GM23248 (cell line): ENCODE data around the gene AFP. TPM values are rescaled to one million over a fixed set of nuclear protein-coding genes. Genes with fewer than 3 reads are reported as not detected.

Source experiments
- DNase-seq: peaks from one replicate; pipeline ENCODE4 v3.0.0-alpha.2; 2015
- H2AFZ ChIP-seq: fragments of 200-600 bp; sonication (generic); 2 replicates; pipeline ENCODE4 v1.6.1; 2016; ENCODE audit warnings: antibody characterized with exemption
- H3F3A ChIP-seq: fragments of 200-600 bp; sonication (generic); 2 replicates; pipeline ENCODE4 v1.6.1; 2016; ENCODE audit warnings: mild to moderate bottlenecking, antibody characterized with exemption, mixed run types; ENCODE audit not compliant: insufficient read depth
- H3K27ac ChIP-seq: fragments of 200-600 bp; sonication (generic); 2 replicates; pipeline ENCODE4 v1.5.1; 2016; ENCODE audit warnings: mild to moderate bottlenecking
- H3K27me3 ChIP-seq: fragments of 200-600 bp; sonication (generic); replicated peaks from 2 replicates; pipeline ENCODE4 v1.6.1; 2016; ENCODE audit warnings: mild to moderate bottlenecking; ENCODE audit not compliant: insufficient read depth
- H3K36me3 ChIP-seq: fragments of 200-600 bp; sonication (generic); 2 replicates; pipeline ENCODE4 v1.6.1; 2016; ENCODE audit warnings: low read depth, mild to moderate bottlenecking
- H3K4me1 ChIP-seq: fragments of 200-600 bp; sonication (generic); 2 replicates; pipeline ENCODE4 v1.6.1; 2016; ENCODE audit warnings: mild to moderate bottlenecking; ENCODE audit not compliant: insufficient read depth
- H3K4me2 ChIP-seq: fragments of 200-600 bp; sonication (generic); one replicate; pipeline ENCODE4 v1.6.1; 2016; ENCODE audit warnings: mild to moderate bottlenecking; ENCODE audit not compliant: unreplicated experiment
- H3K4me3 ChIP-seq: fragments of 200-600 bp; sonication (generic); 2 replicates; pipeline ENCODE4 v1.5.1; 2016; ENCODE audit warnings: mild to moderate bottlenecking
- H3K79me2 ChIP-seq: fragments of 200-600 bp; sonication (generic); 2 replicates; pipeline ENCODE4 v1.6.1; 2016; ENCODE audit warnings: mild to moderate bottlenecking; ENCODE audit not compliant: insufficient read depth
- H3K9ac ChIP-seq: fragments of 200-600 bp; sonication (generic); 2 replicates; pipeline ENCODE4 v1.6.1; 2016; ENCODE audit warnings: mild to moderate bottlenecking
- H3K9me2 ChIP-seq: fragments of 200-600 bp; sonication (generic); 2 replicates; pipeline ENCODE4 v1.6.1; 2016; ENCODE audit warnings: mixed run types, mild to moderate bottlenecking, moderate library complexity; ENCODE audit not compliant: insufficient read depth
- H3K9me3 ChIP-seq: fragments of 200-600 bp; sonication (generic); one replicate; pipeline ENCODE4 v1.6.1; 2017; ENCODE audit warnings: low read depth
- H4K20me1 ChIP-seq: fragments of 200-600 bp; sonication (generic); 2 replicates; pipeline ENCODE4 v1.6.0; 2016; ENCODE audit not compliant: insufficient read depth
- EZH2 ChIP-seq: fragments of 200-600 bp; sonication (generic); IDR thresholded peaks from 2 replicates; pipeline ENCODE4 v1.6.1; 2018; ENCODE audit warnings: antibody characterized with exemption, mild to moderate bottlenecking; ENCODE audit not compliant: insufficient read depth, poor library complexity, severe bottlenecking
- EZH2phosphoT487 ChIP-seq: fragments of 200-600 bp; sonication (generic); IDR thresholded peaks from 2 replicates; pipeline ENCODE4 v1.6.1; 2018; ENCODE audit warnings: antibody characterized with exemption, moderate library complexity, mild to moderate bottlenecking, low read depth; ENCODE audit not compliant: insufficient read depth
- WGBS, 2 experiments: methylation state at CpG; one replicate each; pipeline ENCODE4 v1.1.6; 2015 to 2017; ENCODE audit warnings: low lambda C conversion rate in 2 of 2, low coverage in 1 of 2; ENCODE audit errors: missing lambda C conversion rate in 2 of 2; 5-methylcytosine and 5-hydroxymethylcytosine counted together
- in situ Hi-C: fragments of 300-500 bp; cut with MboI; formaldehyde crosslinking; loops from 2 replicates; pipeline ENCODE4 v1.15.0; 2020
- polyA plus RNA-seq: library from polyadenylated mRNA; unstranded; fragments of >200 nt; fragmentation: Nextera tagmentation; extraction: Ambion mirVana; gene quantifications from 2 replicates; pipeline ENCODE4 v1.2.1, GENCODE V29; 2016
- total RNA-seq: library from RNA; depleted of rRNA; stranded (reverse); fragments of >200 nt; shearing (Covaris generic); gene quantifications from 2 replicates; pipeline ENCODE4 v1.2.3, GENCODE V29; 2014

The AFP gene
- total and polyA plus RNA-seq, 2 experiments from 2014 or later, result 0.98 TPM; not detected in 1

DNA sequence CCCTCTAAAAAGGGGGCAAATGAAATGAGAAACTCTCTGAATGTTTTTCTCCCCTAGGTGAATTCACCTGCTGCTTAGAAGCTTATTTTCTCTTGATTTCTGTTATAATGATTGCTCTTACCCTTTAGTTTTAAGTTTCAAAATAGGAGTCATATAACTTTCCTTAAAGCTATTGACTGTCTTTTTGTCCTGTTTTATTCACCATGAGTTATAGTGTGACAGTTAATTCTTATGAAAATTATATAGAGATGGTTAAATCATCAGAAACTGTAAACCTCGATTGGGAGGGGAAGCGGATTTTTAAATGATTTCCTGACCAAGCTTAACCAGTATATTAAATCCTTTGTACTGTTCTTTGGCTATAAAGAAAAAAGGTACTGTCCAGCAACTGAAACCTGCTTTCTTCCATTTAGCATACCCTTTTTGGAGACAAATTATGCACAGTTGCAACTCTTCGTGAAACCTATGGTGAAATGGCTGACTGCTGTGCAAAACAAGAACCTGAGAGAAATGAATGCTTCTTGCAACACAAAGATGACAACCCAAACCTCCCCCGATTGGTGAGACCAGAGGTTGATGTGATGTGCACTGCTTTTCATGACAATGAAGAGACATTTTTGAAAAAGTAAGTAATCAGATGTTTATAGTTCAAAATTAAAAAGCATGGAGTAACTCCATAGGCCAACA is 27.7 kb upstream of the AFP start:
- TF ChIP-seq EZH2phosphoT487, result no peak
- no peak for TF ChIP-seq EZH2
- Histone ChIP-seq H3F3A (no peaks in the 10 kb centered on the region), H3K4me1 (no peaks in the 10 kb centered on the region), H3K36me3 (no peaks in the 10 kb centered on the region), H2AFZ (no peak overlapping the region), H3K9ac (no peak overlapping the region), H3K9me3 (no peaks in the 10 kb centered on the region), H4K20me1 (no peaks in the 10 kb centered on the region), H3K27me3 (0 out of 2 replicates have a peak, but pooled peaks cover 4% of the 10 kb centered on the region), H3K4me2 (no peak overlapping the region), H3K9me2 (no peaks in the 10 kb centered on the region), H3K4me3 (no peak overlapping the region), H3K79me2 (no peaks in the 10 kb centered on the region), H3K27ac (no peak overlapping the region)
- WGBS, 2 experiments, result 50 to 53% methylated on average over 4 of the region's 4 CpGs
- DNase-seq, result no peak
- in situ Hi-C loops, result no loop called here

DNA sequence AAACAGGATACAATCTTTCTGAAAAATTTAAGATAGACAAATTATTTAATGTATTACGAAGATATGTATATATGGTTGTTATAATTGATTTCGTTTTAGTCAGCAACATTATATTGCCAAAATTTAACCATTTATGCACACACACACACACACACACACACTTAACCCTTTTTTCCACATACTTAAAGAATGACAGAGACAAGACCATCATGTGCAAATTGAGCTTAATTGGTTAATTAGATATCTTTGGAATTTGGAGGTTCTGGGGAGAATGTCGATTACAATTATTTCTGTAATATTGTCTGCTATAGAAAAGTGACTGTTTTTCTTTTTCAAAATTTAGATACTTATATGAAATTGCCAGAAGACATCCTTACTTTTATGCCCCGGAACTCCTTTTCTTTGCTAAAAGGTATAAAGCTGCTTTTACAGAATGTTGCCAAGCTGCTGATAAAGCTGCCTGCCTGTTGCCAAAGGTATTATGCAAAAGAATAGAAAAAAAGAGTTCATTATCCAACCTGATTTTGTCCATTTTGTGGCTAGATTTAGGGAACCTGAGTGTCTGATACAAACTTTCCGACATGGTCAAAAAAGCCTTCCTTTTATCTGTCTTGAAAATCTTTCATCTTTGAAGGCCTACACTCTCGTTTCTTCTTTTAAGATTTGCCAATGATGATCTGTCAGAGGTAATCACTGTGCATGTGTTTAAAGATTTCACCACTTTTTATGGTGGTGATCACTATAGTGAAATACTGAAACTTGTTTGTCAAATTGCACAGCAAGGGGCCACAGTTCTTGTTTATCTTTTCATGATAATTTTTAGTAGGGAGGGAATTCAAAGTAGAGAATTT is 26.8 kb upstream of the AFP start:
- Histone ChIP-seq H3K9ac (no peak overlapping the region), H3K9me3 (no peaks in the 10 kb centered on the region), H3K4me3 (no peak overlapping the region), H3K36me3 (no peaks in the 10 kb centered on the region), H3K4me2 (no peak overlapping the region), H3K27ac (no peak overlapping the region), H2AFZ (no peak overlapping the region), H3F3A (no peaks in the 10 kb centered on the region), H3K9me2 (no peaks in the 10 kb centered on the region), H3K27me3 (0 out of 2 replicates have a peak, but pooled peaks cover 4% of the 10 kb centered on the region), H4K20me1 (no peaks in the 10 kb centered on the region), H3K79me2 (no peaks in the 10 kb centered on the region), H3K4me1 (no peaks in the 10 kb centered on the region)
- in situ Hi-C loops, result no loop called here
- TF ChIP-seq EZH2 (no peak), EZH2phosphoT487 (no peak)
- DNase-seq, result no peak
- WGBS, 2 experiments, result 53 to 58% methylated on average over 6 of the region's 6 CpGs

DNA sequence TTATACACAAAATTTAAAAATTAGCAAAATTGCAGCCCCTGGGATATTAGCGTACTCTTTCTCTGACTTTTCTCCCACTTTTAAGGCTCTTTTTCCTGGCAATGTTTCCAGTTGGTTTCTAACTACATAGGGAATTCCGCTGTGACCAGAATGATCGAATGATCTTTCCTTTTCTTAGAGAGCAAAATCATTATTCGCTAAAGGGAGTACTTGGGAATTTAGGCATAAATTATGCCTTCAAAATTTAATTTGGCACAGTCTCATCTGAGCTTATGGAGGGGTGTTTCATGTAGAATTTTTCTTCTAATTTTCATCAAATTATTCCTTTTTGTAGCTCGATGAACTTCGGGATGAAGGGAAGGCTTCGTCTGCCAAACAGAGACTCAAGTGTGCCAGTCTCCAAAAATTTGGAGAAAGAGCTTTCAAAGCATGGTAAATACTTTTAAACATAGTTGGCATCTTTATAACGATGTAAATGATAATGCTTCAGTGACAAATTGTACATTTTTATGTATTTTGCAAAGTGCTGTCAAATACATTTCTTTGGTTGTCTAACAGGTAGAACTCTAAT is 26.0 kb upstream of the AFP start:
- TF ChIP-seq EZH2phosphoT487, result no peak
- TF ChIP-seq EZH2, result no peak
- Histone ChIP-seq H3K36me3 (no peaks in the 10 kb centered on the region), H3K4me3 (no peak overlapping the region), H4K20me1 (no peaks in the 10 kb centered on the region), H3K9me3 (no peaks in the 10 kb centered on the region), H2AFZ (no peak overlapping the region), H3F3A (no peaks in the 10 kb centered on the region), H3K27me3 (peaks cover 4% of the 10 kb centered on the region; the same call in 1 of the 2 replicates), H3K27ac (no peak overlapping the region), H3K9me2 (no peaks in the 10 kb centered on the region), H3K4me2 (no peak overlapping the region), H3K4me1 (no peaks in the 10 kb centered on the region), H3K9ac (no peak overlapping the region), H3K79me2 (no peaks in the 10 kb centered on the region)
- DNase-seq, result no peak
- 61 to 70% methylated on average over 8 of the region's 8 CpGs for WGBS, 2 experiments
- in situ Hi-C loops, result no loop called here

DNA sequence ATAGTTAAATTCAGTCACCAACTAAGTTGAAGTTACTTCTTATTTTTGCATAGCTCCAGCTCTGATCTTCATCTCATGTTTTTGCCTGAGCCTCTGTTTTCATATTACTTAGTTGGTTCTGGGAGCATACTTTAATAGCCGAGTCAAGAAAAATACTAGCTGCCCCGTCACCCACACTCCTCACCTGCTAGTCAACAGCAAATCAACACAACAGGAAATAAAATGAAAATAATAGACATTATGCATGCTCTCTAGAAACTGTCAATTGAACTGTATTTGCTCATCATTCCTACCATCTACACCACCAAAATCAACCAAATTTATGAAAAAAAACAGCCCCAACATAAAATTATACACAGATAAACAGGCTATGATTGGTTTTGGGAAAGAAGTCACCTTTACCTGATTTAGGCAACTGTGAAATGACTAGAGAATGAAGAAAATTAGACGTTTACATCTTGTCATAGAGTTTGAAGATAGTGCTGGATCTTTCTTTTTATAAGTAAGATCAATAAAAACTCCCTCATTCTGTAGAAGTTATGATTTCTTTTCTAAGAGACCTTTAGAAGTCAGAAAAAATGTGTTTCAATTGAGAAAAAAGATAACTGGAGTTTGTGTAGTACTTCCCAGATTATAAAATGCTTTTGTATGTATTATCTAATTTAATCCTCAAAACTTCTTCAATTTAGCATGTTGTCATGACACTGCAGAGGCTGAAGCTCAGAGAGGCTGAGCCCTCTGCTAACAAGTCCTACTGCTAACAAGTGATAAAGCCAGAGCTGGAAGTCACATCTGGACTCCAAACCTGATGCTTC is 24.9 kb upstream of the AFP start:
- Histone ChIP-seq H3K79me2 (no peaks in the 10 kb centered on the region), H3K36me3 (no peaks in the 10 kb centered on the region), H2AFZ (no peak overlapping the region), H3K9me2 (no peaks in the 10 kb centered on the region), H3F3A (no peaks in the 10 kb centered on the region), H3K27me3 (peaks cover 4% of the 10 kb centered on the region; the same call in 1 of the 2 replicates), H3K9me3 (no peaks in the 10 kb centered on the region), H3K27ac (no peak overlapping the region), H4K20me1 (no peaks in the 10 kb centered on the region), H3K4me2 (no peak overlapping the region), H3K4me3 (no peak overlapping the region), H3K9ac (no peak overlapping the region), H3K4me1 (no peaks in the 10 kb centered on the region)
- 52% methylated on average over 3 of the region's 3 CpGs for WGBS, 2 experiments
- DNase-seq, result no peak
- in situ Hi-C loops, result no loop called here
- TF ChIP-seq EZH2 (no peak), EZH2phosphoT487 (no peak)
